ENCODE measurements around the gene COPB2.

DNA sequence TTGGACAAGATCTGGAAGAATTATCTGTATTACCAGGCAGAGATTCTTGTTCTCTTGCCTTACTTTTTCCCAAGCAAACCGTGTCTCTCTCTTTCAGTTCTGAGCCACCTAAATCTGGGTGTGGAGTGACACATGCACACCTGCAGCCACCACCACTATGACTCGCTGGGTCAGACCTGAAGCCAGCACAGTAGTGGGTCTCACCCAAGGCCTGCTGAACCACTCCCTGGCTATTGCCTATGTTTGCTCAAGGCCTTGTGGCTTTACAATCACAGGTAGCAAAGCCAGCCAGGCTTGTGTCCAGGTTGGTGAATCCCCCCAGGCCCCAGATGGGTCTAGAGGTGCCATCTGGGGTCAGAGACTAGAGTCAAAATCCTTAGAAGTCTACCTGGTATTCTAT is 28.7 kb upstream of the COPB2 start:
- TF ChIP-seq EP300 (IDR thresholded peaks at IDR 0.05) = no peak
- TF ChIP-seq, protein P1, sequence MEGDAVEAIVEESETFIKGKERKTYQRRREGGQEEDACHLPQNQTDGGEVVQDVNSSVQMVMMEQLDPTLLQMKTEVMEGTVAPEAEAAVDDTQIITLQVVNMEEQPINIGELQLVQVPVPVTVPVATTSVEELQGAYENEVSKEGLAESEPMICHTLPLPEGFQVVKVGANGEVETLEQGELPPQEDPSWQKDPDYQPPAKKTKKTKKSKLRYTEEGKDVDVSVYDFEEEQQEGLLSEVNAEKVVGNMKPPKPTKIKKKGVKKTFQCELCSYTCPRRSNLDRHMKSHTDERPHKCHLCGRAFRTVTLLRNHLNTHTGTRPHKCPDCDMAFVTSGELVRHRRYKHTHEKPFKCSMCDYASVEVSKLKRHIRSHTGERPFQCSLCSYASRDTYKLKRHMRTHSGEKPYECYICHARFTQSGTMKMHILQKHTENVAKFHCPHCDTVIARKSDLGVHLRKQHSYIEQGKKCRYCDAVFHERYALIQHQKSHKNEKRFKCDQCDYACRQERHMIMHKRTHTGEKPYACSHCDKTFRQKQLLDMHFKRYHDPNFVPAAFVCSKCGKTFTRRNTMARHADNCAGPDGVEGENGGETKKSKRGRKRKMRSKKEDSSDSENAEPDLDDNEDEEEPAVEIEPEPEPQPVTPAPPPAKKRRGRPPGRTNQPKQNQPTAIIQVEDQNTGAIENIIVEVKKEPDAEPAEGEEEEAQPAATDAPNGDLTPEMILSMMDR (IDR thresholded peaks at IDR 0.05) = no peak

Data from gastroesophageal sphincter (tissue), 3 donors.